ENCODE data around the gene FCHSD2.
"Not testable (repeated sequence)": the region's sequence is repeated elsewhere in the genome, so short reads cannot be mapped to it uniquely, and the experiment has no call there.

The FCHSD2 gene

DNA sequence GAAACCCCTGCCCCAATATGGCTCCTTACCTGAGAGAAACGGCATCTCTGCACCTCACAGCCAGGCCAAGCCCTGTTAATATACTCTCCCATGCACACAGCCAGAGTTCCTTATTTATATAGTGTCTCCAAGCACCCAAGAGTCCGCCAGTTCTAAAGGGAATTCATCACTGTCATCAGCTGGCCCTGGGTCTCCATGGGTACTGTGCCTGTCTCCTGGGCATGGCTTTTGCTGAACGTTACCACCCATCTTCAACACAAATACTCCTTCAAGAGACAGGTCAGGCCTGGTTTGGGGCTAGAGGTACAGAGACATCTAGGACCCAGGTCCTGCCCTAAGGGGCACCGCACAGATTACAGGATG, 329.5 kb downstream of the FCHSD2 start:
- Histone ChIP-seq H3K4me3 (ENCODE audit: low read length in 2 of 2) (peak overlapping the region; percentile 88 to 97), H3K36me3 (ENCODE audit: control insufficient read depth in 2 of 2, insufficient read depth in 2 of 2, low read length in 2 of 2) (peaks cover 0 to 8% of the 10 kb centered on the region in 2 donors), H3K27me3 (ENCODE audit: control insufficient read depth in 1 of 2, insufficient read depth in 2 of 2, low read length in 2 of 2) (no peaks in the 10 kb centered on the region), H3K9ac (ENCODE audit: low read length in 2 of 2) (peak overlapping the region; percentile 85), H3K27ac (ENCODE audit: low read length) (peak overlapping the region; percentile 88), H3K9me3 (ENCODE audit: control insufficient read depth in 2 of 2, low read length in 2 of 2) (no peaks in the 10 kb centered on the region), H3K4me1 (ENCODE audit: control insufficient read depth, insufficient read depth, low read length) (peaks cover 33% of the 10 kb centered on the region)

GRCh38 chr11:72811686-72812085, 330.4 kb downstream of the FCHSD2 start:
- H3K9me3 ChIP-seq (ENCODE audit: control insufficient read depth in 2 of 2, low read length in 2 of 2); H3K4me3 ChIP-seq (ENCODE audit: low read length in 2 of 2); H3K9ac ChIP-seq (ENCODE audit: low read length in 2 of 2); H3K27me3 ChIP-seq (ENCODE audit: control insufficient read depth in 1 of 2, insufficient read depth in 2 of 2, low read length in 2 of 2); H3K36me3 ChIP-seq (ENCODE audit: control insufficient read depth in 2 of 2, insufficient read depth in 2 of 2, low read length in 2 of 2); H3K27ac ChIP-seq (ENCODE audit: low read length): not testable (repeated sequence)
- H3K4me1 ChIP-seq (ENCODE audit: control insufficient read depth, insufficient read depth, low read length) = peaks cover 33% of the 10 kb centered on the region

DNA sequence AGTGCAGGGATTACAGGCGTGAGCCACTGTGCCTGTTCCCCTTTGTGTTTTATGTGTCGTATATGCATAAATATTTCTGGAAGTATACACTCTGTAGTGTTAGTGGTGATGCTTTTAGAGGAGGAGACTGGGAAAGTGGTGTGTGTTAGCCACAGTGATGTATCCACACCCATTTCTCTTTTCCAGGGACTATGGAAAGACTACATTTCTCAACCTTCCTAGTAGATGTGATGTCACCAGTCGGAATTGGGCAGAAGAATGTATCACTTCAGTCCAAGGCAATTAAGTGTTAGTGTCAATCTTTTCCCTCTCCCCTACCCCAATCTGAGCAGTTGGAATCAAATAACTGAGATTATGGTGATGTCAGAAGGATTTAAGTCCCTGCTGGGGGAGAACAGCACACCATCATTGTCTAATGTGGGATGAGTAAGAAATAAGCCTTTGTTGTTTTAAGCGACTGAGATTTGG, 333.8 kb downstream of the FCHSD2 start:
- Histone ChIP-seq H3K9ac (ENCODE audit: low read length in 2 of 2) (no peak overlapping the region), H3K27me3 (ENCODE audit: control insufficient read depth in 1 of 2, insufficient read depth in 2 of 2, low read length in 2 of 2) (no peaks in the 10 kb centered on the region), H3K36me3 (ENCODE audit: control insufficient read depth in 2 of 2, insufficient read depth in 2 of 2, low read length in 2 of 2) (peaks cover 0 to 6% of the 10 kb centered on the region in 2 donors), H3K27ac (ENCODE audit: low read length) (no peak overlapping the region), H3K9me3 (ENCODE audit: control insufficient read depth in 2 of 2, low read length in 2 of 2) (no peaks in the 10 kb centered on the region), H3K4me1 (ENCODE audit: control insufficient read depth, insufficient read depth, low read length) (peaks cover 14% of the 10 kb centered on the region), H3K4me3 (ENCODE audit: low read length in 2 of 2) (no peak overlapping the region)

- Histone ChIP-seq H3K36me3 (ENCODE audit: control insufficient read depth in 2 of 2, insufficient read depth in 2 of 2, low read length in 2 of 2) (peaks cover 0 to 6% of the 10 kb centered on the region in 2 donors), H3K4me1 (ENCODE audit: control insufficient read depth, insufficient read depth, low read length) (peaks cover 8% of the 10 kb centered on the region), H3K27ac (ENCODE audit: low read length) (no peak overlapping the region), H3K9me3 (ENCODE audit: control insufficient read depth in 2 of 2, low read length in 2 of 2) (no peaks in the 10 kb centered on the region), H3K4me3 (ENCODE audit: low read length in 2 of 2) (no peak overlapping the region), H3K27me3 (ENCODE audit: control insufficient read depth in 1 of 2, insufficient read depth in 2 of 2, low read length in 2 of 2) (no peaks in the 10 kb centered on the region), H3K9ac (ENCODE audit: low read length in 2 of 2) (no peak overlapping the region)
These were observed 334.3 kb downstream of the FCHSD2 start for GRCh38 chr11:72807792-72808191.

DNA sequence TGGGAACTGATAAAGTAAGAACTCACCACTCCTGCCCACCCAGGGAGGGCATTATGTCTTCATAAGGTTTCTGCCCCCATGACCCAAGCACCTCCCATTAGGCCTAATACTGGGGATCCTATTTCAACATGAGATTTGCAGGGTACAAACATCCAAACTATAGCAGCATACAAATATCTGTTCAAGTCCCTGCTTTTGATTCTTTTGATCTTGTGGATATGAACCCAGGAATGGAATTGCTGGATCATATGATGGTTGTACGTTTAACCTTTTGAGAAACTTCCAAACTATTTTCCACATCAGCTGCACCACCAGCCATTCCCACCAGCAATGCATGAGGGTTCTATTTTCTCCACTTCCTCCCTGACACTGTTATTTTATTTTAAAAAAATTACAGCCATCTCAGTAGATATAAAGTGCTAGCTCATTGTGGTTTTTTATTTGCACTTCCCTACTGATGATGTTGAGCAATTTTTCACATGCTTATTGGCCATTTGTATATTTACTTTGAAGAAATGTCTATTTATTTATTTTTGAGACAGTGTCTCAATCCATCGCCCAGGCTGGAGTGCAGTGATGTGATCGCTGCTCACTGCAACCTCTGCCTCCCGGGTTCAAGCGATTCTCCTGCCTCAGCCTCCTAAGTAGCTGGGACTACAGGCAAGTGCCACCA, 335.0 kb downstream of the FCHSD2 start:
- no peak overlapping the region for H3K27ac ChIP-seq (ENCODE audit: low read length)
- peaks cover 3% of the 10 kb centered on the region for H3K4me1 ChIP-seq (ENCODE audit: control insufficient read depth, insufficient read depth, low read length)
- no peak overlapping the region for H3K4me3 ChIP-seq (ENCODE audit: low read length in 2 of 2)

DNA sequence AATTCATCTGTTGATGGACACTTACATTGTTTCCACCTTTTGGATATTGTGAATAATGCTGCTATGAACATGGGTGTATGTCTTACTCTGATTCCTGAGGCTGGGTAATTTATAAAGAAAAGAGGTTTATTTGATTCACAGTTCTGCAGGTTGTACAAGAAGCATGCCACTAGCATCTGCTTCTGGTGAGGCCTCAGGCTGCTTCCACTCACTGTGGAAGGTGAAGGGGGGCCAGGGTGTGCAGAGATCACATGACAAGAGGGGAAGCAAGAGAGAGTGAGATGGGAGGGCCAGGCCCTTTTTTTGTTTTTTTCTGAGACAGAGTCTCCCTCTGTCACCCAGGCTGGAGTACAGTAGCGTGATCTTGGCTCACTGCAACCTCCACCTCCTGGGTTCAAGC, 335.7 kb downstream of the FCHSD2 start:
- H3K36me3 ChIP-seq (ENCODE audit: control insufficient read depth in 2 of 2, insufficient read depth in 2 of 2, low read length in 2 of 2); H3K4me1 ChIP-seq (ENCODE audit: control insufficient read depth, insufficient read depth, low read length); H3K9me3 ChIP-seq (ENCODE audit: control insufficient read depth in 2 of 2, low read length in 2 of 2); H3K27me3 ChIP-seq (ENCODE audit: control insufficient read depth in 1 of 2, insufficient read depth in 2 of 2, low read length in 2 of 2); H3K9ac ChIP-seq (ENCODE audit: low read length in 2 of 2); H3K27ac ChIP-seq (ENCODE audit: low read length); H3K4me3 ChIP-seq (ENCODE audit: low read length in 2 of 2): not testable (repeated sequence)

More for the DNA sequence above, 335.0 kb downstream of the FCHSD2 start:
- Histone ChIP-seq H3K27me3 (ENCODE audit: control insufficient read depth in 1 of 2, insufficient read depth in 2 of 2, low read length in 2 of 2) (no peaks in the 10 kb centered on the region), H3K9me3 (ENCODE audit: control insufficient read depth in 2 of 2, low read length in 2 of 2) (no peaks in the 10 kb centered on the region), H3K36me3 (ENCODE audit: control insufficient read depth in 2 of 2, insufficient read depth in 2 of 2, low read length in 2 of 2) (peaks cover 0 to 6% of the 10 kb centered on the region in 2 donors), H3K9ac (ENCODE audit: low read length in 2 of 2) (no peak overlapping the region)

- Histone ChIP-seq H3K36me3 (ENCODE audit: control insufficient read depth in 2 of 2, insufficient read depth in 2 of 2, low read length in 2 of 2) (peaks cover 0 to 4% of the 10 kb centered on the region in 2 donors), H3K4me1 (ENCODE audit: control insufficient read depth, insufficient read depth, low read length) (no peaks in the 10 kb centered on the region), H3K27me3 (ENCODE audit: control insufficient read depth in 1 of 2, insufficient read depth in 2 of 2, low read length in 2 of 2) (no peaks in the 10 kb centered on the region), H3K4me3 (ENCODE audit: low read length in 2 of 2) (no peak overlapping the region), H3K27ac (ENCODE audit: low read length) (no peak overlapping the region), H3K9me3 (ENCODE audit: control insufficient read depth in 2 of 2, low read length in 2 of 2) (no peaks in the 10 kb centered on the region), H3K9ac (ENCODE audit: low read length in 2 of 2) (no peak overlapping the region)
These were observed 336.9 kb downstream of the FCHSD2 start for GRCh38 chr11:72805216-72805615.

DNA sequence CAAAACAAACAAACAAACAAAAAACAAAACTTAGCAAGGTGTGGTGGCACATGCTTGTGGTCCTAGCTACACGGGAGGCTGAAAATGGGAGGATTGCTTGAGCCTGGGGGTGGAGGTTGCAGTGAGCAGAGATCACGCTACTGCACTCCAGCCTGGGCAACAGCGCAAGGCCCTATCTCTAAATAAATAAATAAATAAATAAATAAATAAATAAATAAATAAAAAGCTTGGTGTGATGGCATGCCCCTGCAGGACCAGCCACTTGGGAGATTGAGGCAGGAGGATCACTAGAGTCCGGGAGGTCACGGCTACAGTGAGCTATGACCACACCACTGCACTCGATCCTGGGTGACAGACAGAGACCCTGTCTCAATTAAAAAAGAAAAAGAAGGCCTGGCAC, 339.3 kb downstream of the FCHSD2 start:
- no peaks in the 10 kb centered on the region for H3K36me3 ChIP-seq (ENCODE audit: control insufficient read depth in 2 of 2, insufficient read depth in 2 of 2, low read length in 2 of 2)
- no peaks in the 10 kb centered on the region for H3K4me1 ChIP-seq (ENCODE audit: control insufficient read depth, insufficient read depth, low read length)
- H3K27me3 ChIP-seq (ENCODE audit: control insufficient read depth in 1 of 2, insufficient read depth in 2 of 2, low read length in 2 of 2) = no peaks in the 10 kb centered on the region
- H3K9me3 ChIP-seq (ENCODE audit: control insufficient read depth in 2 of 2, low read length in 2 of 2) = no peaks in the 10 kb centered on the region
- no peak overlapping the region for H3K9ac ChIP-seq (ENCODE audit: low read length in 2 of 2)
- no peak overlapping the region for H3K27ac ChIP-seq (ENCODE audit: low read length)
- H3K4me3 ChIP-seq (ENCODE audit: low read length in 2 of 2) = no peak overlapping the region

GRCh38 chr11:72799441-72799840, 342.7 kb downstream of the FCHSD2 start:
- H3K9me3 ChIP-seq (ENCODE audit: control insufficient read depth in 2 of 2, low read length in 2 of 2) = no peaks in the 10 kb centered on the region
- H3K36me3 ChIP-seq (ENCODE audit: control insufficient read depth in 2 of 2, insufficient read depth in 2 of 2, low read length in 2 of 2) = no peaks in the 10 kb centered on the region
- peaks cover 3% of the 10 kb centered on the region for H3K4me1 ChIP-seq (ENCODE audit: control insufficient read depth, insufficient read depth, low read length)

GRCh38 chr11:72798361-72798760, 343.8 kb downstream of the FCHSD2 start:
- Histone ChIP-seq H3K36me3 (ENCODE audit: control insufficient read depth in 2 of 2, insufficient read depth in 2 of 2, low read length in 2 of 2) (no peaks in the 10 kb centered on the region), H3K9me3 (ENCODE audit: control insufficient read depth in 2 of 2, low read length in 2 of 2) (no peaks in the 10 kb centered on the region), H3K4me1 (ENCODE audit: control insufficient read depth, insufficient read depth, low read length) (peaks cover 10% of the 10 kb centered on the region), H3K27me3 (ENCODE audit: control insufficient read depth in 1 of 2, insufficient read depth in 2 of 2, low read length in 2 of 2) (no peaks in the 10 kb centered on the region), H3K27ac (ENCODE audit: low read length) (no peak overlapping the region), H3K9ac (ENCODE audit: low read length in 2 of 2) (no peak overlapping the region), H3K4me3 (ENCODE audit: low read length in 2 of 2) (no peak overlapping the region)

More at GRCh38 chr11:72799441-72799840, 342.7 kb downstream of the FCHSD2 start:
- no peak overlapping the region for H3K27ac ChIP-seq (ENCODE audit: low read length)
- no peak overlapping the region for H3K4me3 ChIP-seq (ENCODE audit: low read length in 2 of 2)
- H3K27me3 ChIP-seq (ENCODE audit: control insufficient read depth in 1 of 2, insufficient read depth in 2 of 2, low read length in 2 of 2) = no peaks in the 10 kb centered on the region
- no peak overlapping the region for H3K9ac ChIP-seq (ENCODE audit: low read length in 2 of 2)

Data from stomach smooth muscle (tissue), 2 donors.